ENCODE data around the gene NDEL1. TPM values are rescaled to one million over a fixed set of nuclear protein-coding genes. Genes with fewer than 3 reads are reported as not detected.

Gene NDEL1
- total RNA-seq, 1 experiment from 2014 or later: 39.2 TPM

DNA sequence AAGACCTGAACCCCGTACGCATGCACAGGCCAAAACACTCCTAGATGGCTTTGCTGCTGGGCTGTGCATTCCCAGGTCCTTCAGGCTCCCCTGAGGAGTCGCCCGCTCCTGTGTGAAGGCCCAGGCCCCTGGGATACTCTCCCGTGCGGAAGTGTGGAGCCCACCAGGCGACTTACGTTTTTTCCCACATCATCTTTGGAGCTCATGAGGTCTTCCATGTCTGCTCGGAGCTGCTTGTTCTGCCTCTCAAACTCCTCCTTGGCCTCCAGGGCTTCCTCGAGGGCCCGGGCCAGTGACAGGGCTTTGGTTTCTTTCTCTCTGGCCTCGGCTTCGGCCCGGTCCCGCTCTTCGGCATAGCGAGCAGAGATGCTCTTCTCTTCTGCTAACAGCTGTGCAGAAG, 56.4 kb downstream of the NDEL1 start:
- H3K79me2 ChIP-seq (ENCODE audit: insufficient read depth, low read length): no peaks in the 10 kb centered on the region
- H3K9ac ChIP-seq (ENCODE audit: low read length): no peak overlapping the region
- no peak overlapping the region for H3K4me3 ChIP-seq (replicated peaks in 1 of 2; ENCODE audit: low read depth in 1 of 2, low read length in 2 of 2)
- ChIA-PET RAD21 (ENCODE audit: low non-redundant PET in 1 of 2, low total read pairs in 2 of 2, uncharacterized antibody in 2 of 2, unreplicated experiment in 2 of 2) (no interaction called here), POLR2A (no interaction called here), CTCF (no interaction called here)
- intact Hi-C loops (cut with micrococcal nuclease): no loop called here
- H3K27ac ChIP-seq (ENCODE audit: low read depth, low read length): no peak overlapping the region
- H3K27me3 ChIP-seq (ENCODE audit: insufficient read depth, low read length): no peaks in the 10 kb centered on the region
- H3K9me2 ChIP-seq (ENCODE audit: insufficient read depth): no peaks in the 10 kb centered on the region
- H3K9me3 ChIP-seq (ENCODE audit: control insufficient read depth in 1 of 2, insufficient read depth in 1 of 2, low read depth in 1 of 2, low read length in 2 of 2): no peaks in the 10 kb centered on the region
- BruUV-seq (replicated peaks): no TSS peak
- no peak overlapping the region for H3K4me2 ChIP-seq (ENCODE audit: low read length)
- TF ChIP-seq POLR2A (IDR thresholded peaks at IDR 0.05; ENCODE audit: borderline replicate concordance, extremely low read depth, insufficient read depth, insufficient read length) (no peak), ZFX (IDR thresholded peaks at IDR 0.05) (no peak), SP1 (IDR thresholded peaks at IDR 0.05; ENCODE audit: low read depth) (no peak), TCF7L2 (IDR thresholded peaks at IDR 0.05; ENCODE audit: borderline replicate concordance, extremely low read depth, insufficient read depth, insufficient read length) (no peak), FOSL1 (IDR thresholded peaks at IDR 0.05; ENCODE audit: low read depth) (no peak)
- TF ChIP-seq, protein P1, sequence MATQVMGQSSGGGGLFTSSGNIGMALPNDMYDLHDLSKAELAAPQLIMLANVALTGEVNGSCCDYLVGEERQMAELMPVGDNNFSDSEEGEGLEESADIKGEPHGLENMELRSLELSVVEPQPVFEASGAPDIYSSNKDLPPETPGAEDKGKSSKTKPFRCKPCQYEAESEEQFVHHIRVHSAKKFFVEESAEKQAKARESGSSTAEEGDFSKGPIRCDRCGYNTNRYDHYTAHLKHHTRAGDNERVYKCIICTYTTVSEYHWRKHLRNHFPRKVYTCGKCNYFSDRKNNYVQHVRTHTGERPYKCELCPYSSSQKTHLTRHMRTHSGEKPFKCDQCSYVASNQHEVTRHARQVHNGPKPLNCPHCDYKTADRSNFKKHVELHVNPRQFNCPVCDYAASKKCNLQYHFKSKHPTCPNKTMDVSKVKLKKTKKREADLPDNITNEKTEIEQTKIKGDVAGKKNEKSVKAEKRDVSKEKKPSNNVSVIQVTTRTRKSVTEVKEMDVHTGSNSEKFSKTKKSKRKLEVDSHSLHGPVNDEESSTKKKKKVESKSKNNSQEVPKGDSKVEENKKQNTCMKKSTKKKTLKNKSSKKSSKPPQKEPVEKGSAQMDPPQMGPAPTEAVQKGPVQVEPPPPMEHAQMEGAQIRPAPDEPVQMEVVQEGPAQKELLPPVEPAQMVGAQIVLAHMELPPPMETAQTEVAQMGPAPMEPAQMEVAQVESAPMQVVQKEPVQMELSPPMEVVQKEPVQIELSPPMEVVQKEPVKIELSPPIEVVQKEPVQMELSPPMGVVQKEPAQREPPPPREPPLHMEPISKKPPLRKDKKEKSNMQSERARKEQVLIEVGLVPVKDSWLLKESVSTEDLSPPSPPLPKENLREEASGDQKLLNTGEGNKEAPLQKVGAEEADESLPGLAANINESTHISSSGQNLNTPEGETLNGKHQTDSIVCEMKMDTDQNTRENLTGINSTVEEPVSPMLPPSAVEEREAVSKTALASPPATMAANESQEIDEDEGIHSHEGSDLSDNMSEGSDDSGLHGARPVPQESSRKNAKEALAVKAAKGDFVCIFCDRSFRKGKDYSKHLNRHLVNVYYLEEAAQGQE (IDR thresholded peaks at IDR 0.05; ENCODE audit: low read depth): no peak
- no peaks in the 10 kb centered on the region for H4K20me1 ChIP-seq (ENCODE audit: insufficient read depth)
- peaks cover 8 to 9% of the 10 kb centered on the region in 2 experiments; a peak in 3 of 4 replicates for H3K36me3 ChIP-seq (ENCODE audit: control insufficient read depth in 1 of 2, insufficient read depth in 2 of 2, low read length in 2 of 2)
- DNase-seq (ENCODE audit: low read depth, low spot score): no peak
- no peak overlapping the region for H2AFZ ChIP-seq (ENCODE audit: low read depth, low read length, poor library complexity, severe bottlenecking)
- no peak for ATAC-seq
- H3K4me1 ChIP-seq (ENCODE audit: control insufficient read depth in 1 of 2, insufficient read depth in 2 of 2, low read length in 2 of 2): no peaks in the 10 kb centered on the region

DNA sequence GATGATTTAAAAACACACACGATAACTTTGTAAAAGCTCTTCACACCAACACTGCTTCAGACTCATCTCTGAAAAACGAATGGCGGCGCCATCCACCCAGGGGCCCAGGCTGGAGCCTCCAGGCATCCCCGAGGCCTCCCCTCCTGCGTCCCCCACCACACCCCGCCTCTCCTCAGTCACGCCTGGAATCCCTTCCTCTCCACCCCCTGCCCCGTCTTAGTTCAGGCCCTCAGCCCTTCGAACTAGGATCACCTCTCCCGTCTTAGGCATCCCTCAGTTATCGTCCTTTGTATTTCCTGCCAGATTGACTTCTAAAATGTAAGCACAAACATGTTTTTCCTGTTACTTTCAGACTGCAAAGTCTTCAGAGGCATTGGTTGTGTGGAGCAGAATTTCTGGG, 58.3 kb downstream of the NDEL1 start:
- intact Hi-C loops (cut with micrococcal nuclease): no loop called here
- no peaks in the 10 kb centered on the region for H3K9me2 ChIP-seq (ENCODE audit: insufficient read depth)
- TF ChIP-seq ZBTB33 (IDR thresholded peaks at IDR 0.05; ENCODE audit: extremely low read depth, insufficient replicate concordance, low read length): no peak
- BruUV-seq (replicated peaks): no TSS peak
- H3K36me3 ChIP-seq (ENCODE audit: control insufficient read depth in 1 of 2, insufficient read depth in 2 of 2, low read length in 2 of 2): peaks cover 6 to 8% of the 10 kb centered on the region in 2 experiments; a peak in 3 of 4 replicates
- no peaks in the 10 kb centered on the region for H3K9me3 ChIP-seq (ENCODE audit: control insufficient read depth in 1 of 2, insufficient read depth in 1 of 2, low read depth in 1 of 2, low read length in 2 of 2)
- no peak overlapping the region for H3K4me3 ChIP-seq (replicated peaks in 1 of 2; ENCODE audit: low read depth in 1 of 2, low read length in 2 of 2)
- no peak for ATAC-seq
- H4K20me1 ChIP-seq (ENCODE audit: insufficient read depth): no peaks in the 10 kb centered on the region
- ChIA-PET CTCF (no interaction called here), RAD21 (ENCODE audit: low non-redundant PET in 1 of 2, low total read pairs in 2 of 2, uncharacterized antibody in 2 of 2, unreplicated experiment in 2 of 2) (no interaction called here), POLR2A (no interaction called here)
- no peak overlapping the region for H3K9ac ChIP-seq (ENCODE audit: low read length)
- H2AFZ ChIP-seq (ENCODE audit: low read depth, low read length, poor library complexity, severe bottlenecking): no peak overlapping the region
- DNase-seq (ENCODE audit: low read depth, low spot score): no peak
- H3K4me2 ChIP-seq (ENCODE audit: low read length): no peak overlapping the region
- no peaks in the 10 kb centered on the region for H3K4me1 ChIP-seq (ENCODE audit: control insufficient read depth in 1 of 2, insufficient read depth in 2 of 2, low read length in 2 of 2)
- no peaks in the 10 kb centered on the region for H3K27me3 ChIP-seq (ENCODE audit: insufficient read depth, low read length)
- H3K79me2 ChIP-seq (ENCODE audit: insufficient read depth, low read length): no peaks in the 10 kb centered on the region
- H3K27ac ChIP-seq (ENCODE audit: low read depth, low read length): no peak overlapping the region

Measured in HCT116 (cell line).